Adipose tissue (tissue), 3 donors: ENCODE data around the gene NLE1. TPM values are rescaled to one million over a fixed set of nuclear protein-coding genes. Genes with fewer than 3 reads are reported as not detected.
"Not testable (repeated sequence)": the region's sequence is repeated elsewhere in the genome, so short reads cannot be mapped to it uniquely, and the experiment has no call there.

Source experiments
- H3K27ac ChIP-seq: one replicate; pipeline ENCODE4 v1.5.1; 2013; ENCODE audit warnings: low read depth, low read length
- WGBS, 3 donors: extraction: QIAGEN DNeasy Blood & Tissue Kit; methylation state at CpG; one replicate each; pipeline ENCODE4 v1.1.7; 2013; 5-methylcytosine and 5-hydroxymethylcytosine counted together
- polyA plus RNA-seq, 3 donors: library from polyadenylated mRNA; stranded (reverse); fragments of 200-250 nt; gene quantifications; one replicate each; pipeline ENCODE4 v1.2.3, GENCODE V29; 2013
- donor health status: healthy with polysubstance abuse.
- donor health status: Bipolar disorder and iron deficiency.
- donor health status: healthy.

The NLE1 gene
- polyA plus RNA-seq, 3 donors: 7.5 to 24.5 (median 15.3) TPM

GRCh38 chr17:35166526-35166925 is 24.4 kb upstream of the NLE1 start:
- 66 to 77% (median 67%) methylated on average over 5 of the region's 5 CpGs for WGBS, 3 donors
- no peak overlapping the region for H3K27ac ChIP-seq

GRCh38 chr17:35164716-35165115 is 22.6 kb upstream of the NLE1 start:
- 81 to 87% (median 84%) methylated on average over 5 of the region's 5 CpGs for WGBS, 3 donors
- no peak overlapping the region for H3K27ac ChIP-seq

GRCh38 chr17:35163886-35164285 is 21.8 kb upstream of the NLE1 start:
- no peak overlapping the region for H3K27ac ChIP-seq
- WGBS, 3 donors: 95 to 96% (median 96%) methylated on average over 7 of the region's 7 CpGs

- WGBS, 3 donors: 67 to 93% (median 91%) methylated on average over 4 of the region's 4 CpGs
- no peak overlapping the region for H3K27ac ChIP-seq
These were observed 20.7 kb upstream of the NLE1 start for GRCh38 chr17:35162755-35163154.

- WGBS, 3 donors: 44 to 57% (median 52%) methylated on average over 3 of the region's 3 CpGs
- H3K27ac ChIP-seq: no peak overlapping the region
These were observed 19.2 kb upstream of the NLE1 start for GRCh38 chr17:35161281-35161761.

- WGBS, 3 donors: 63 to 80% (median 78%) methylated on average over 13 of the region's 13 CpGs
- no peak overlapping the region for H3K27ac ChIP-seq
These were observed 18.5 kb upstream of the NLE1 start for GRCh38 chr17:35160354-35161201.

- H3K27ac ChIP-seq: no peak overlapping the region
- WGBS, 3 donors: 67 to 74% (median 73%) methylated on average over 2 of the region's 2 CpGs
These were observed 17.8 kb upstream of the NLE1 start for GRCh38 chr17:35159940-35160339.

- no peak overlapping the region for H3K27ac ChIP-seq
- 91 to 97% (median 96%) methylated on average over 7 of the region's 7 CpGs for WGBS, 3 donors
These were observed 13.1 kb upstream of the NLE1 start for GRCh38 chr17:35155246-35155645.

- 82 to 91% (median 90%) methylated on average over 13 of the region's 13 CpGs for WGBS, 3 donors
- H3K27ac ChIP-seq: no peak overlapping the region
These were observed 12.4 kb upstream of the NLE1 start for GRCh38 chr17:35154196-35155165.

- no peak overlapping the region for H3K27ac ChIP-seq
- 61 to 76% (median 69%) methylated on average over 13 of the region's 13 CpGs for WGBS, 3 donors
These were observed 10.5 kb upstream of the NLE1 start for GRCh38 chr17:35152421-35153140.

- not testable (repeated sequence) for H3K27ac ChIP-seq
- 89 to 92% (median 89%) methylated on average over 29 of the region's 29 CpGs for WGBS, 3 donors
These were observed 9.0 kb upstream of the NLE1 start for GRCh38 chr17:35151080-35151479.

GRCh38 chr17:35149941-35150340 is 7.8 kb upstream of the NLE1 start:
- 87 to 95% (median 94%) methylated on average over 11 of the region's 11 CpGs for WGBS, 3 donors
- no peak overlapping the region for H3K27ac ChIP-seq

- WGBS, 3 donors: 56 to 66% (median 63%) methylated on average over 9 of the region's 9 CpGs
- no peak overlapping the region for H3K27ac ChIP-seq
These were observed 6.0 kb upstream of the NLE1 start for GRCh38 chr17:35148144-35148543.

GRCh38 chr17:35147375-35147905 is 5.3 kb upstream of the NLE1 start, which contains the start of gene UNC45B:
Gene UNC45B, plus strand, starts transcription at chr17:35147817. Its CDS starts 447 bp downstream, at chr17:35148264.
- WGBS, 3 donors: 71 to 76% (median 74%) methylated on average over 4 of the region's 4 CpGs
- H3K27ac ChIP-seq: no peak within 1 kb of the TSS

- no peak overlapping the region for H3K27ac ChIP-seq
These were observed 4.2 kb upstream of the NLE1 start for GRCh38 chr17:35146214-35146833.

GRCh38 chr17:35144840-35145239 is 2.7 kb upstream of the NLE1 start:
- H3K27ac ChIP-seq: no peak overlapping the region
- 65 to 74% (median 73%) methylated on average over 4 of the region's 4 CpGs for WGBS, 3 donors

More at GRCh38 chr17:35146214-35146833, 4.2 kb upstream of the NLE1 start:
- WGBS, 3 donors: 50 to 71% (median 67%) methylated on average over 4 of the region's 4 CpGs

- no peak overlapping the region for H3K27ac ChIP-seq
- WGBS, 3 donors: 68 to 71% (median 70%) methylated on average over 8 of the region's 8 CpGs
These were observed 329 bp upstream of the NLE1 start for GRCh38 chr17:35142467-35142796.

- no peak overlapping the region for H3K27ac ChIP-seq
- 94 to 96% (median 96%) methylated on average over 6 of the region's 6 CpGs for WGBS, 3 donors
These were observed 3.9 kb downstream of the NLE1 start for GRCh38 chr17:35138218-35138617.
